ENCODE data around the gene DDX10.
"Not testable (repeated sequence)": the region's sequence is repeated elsewhere in the genome, so short reads cannot be mapped to it uniquely, and the experiment has no call there.

DDX10 gene

DNA sequence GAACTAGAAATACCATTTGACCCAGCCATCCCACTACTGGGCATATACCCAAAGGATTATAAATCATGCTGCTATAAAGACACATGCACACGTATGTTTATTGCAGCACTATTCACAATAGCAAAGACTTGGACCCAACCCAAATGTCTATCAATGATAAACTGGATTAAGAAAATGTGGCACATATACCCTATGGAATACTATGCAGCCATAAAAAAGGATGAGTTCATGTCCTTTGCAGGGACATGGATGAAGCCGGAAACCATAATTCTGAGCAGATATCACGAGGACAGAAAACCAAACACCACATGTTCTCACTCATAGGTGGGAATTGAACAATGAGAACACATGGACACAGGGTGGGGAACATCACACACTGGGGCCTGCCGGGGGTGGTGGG, 114.3 kb downstream of the DDX10 start:
- DNase-seq = not testable (repeated sequence)

DNA sequence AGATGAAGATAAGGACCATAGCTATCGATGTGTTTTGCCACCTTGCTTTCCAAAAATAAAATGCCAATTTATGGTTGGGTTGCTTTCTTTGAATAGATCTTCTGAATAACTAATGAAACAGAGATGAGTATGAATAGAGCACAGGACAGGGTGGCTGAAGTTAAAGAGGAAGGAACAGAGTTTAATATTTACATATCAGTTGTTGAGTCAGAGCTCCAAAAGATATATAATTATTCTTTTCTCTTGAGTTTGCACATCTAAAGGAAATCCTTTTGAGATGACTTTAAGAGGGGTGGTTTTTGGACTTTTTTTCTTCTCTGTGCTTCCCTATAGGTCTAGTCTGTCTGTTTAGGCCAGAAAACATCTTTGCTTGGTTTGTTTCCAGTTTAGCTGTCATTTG, 115.2 kb downstream of the DDX10 start:
- DNase-seq = no peak

DNA sequence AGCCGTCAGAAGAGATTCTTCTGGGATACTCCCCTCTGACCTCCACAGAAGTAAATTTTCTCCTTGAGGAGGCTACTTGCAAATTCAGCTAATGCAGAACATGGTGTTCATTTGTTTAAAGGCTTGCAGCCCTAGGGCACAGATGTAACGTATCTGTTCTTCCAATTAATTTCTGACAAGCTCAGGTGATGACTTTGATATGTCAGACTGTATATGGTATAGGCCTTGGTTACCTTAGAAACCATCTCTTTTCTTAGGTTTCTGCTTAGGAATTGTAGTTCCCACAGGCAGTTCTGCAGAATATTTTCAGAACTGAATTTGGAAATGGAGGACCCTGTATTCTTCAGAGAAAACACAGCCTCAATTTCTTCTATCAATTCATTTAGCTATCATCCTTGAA, 117.1 kb downstream of the DDX10 start:
- DNase-seq = no peak

- DNase-seq = no peak
Measured at GRCh38 chr11:108786281-108786990, 121.6 kb downstream of the DDX10 start.

GRCh38 chr11:108787105-108787504, 122.2 kb downstream of the DDX10 start:
- DNase-seq = no peak

DNA sequence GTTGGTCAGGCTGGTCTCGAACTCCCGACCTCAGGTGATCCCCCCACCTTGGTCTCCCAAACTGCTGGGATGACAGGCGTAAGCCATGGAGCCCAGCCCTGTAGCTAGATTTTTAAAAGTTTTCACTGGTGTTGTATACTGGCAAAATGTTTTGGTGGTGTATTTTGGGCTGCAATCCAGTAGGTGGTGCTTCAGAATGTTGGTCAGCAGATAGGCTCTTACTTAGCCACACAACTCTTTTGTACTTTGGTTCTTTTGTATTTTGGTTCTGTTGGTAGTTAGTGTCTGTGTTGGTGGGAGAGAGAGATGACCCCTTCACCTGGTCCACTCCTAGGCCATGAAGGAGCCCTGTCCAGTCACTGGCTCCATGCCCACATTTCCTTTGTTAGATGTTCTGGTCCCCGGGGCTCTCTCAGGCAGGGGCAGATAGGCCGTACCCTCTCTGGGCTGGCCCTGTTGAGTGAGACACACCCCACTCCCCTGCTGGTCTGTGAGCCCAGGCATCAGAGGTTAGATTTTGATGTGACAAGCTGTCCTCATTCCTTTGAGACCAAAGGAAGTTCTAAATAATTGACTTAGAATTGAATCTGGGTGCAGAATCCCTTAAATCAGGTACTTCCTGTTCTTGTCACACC, 123.8 kb downstream of the DDX10 start:
- no peak for DNase-seq

DNA sequence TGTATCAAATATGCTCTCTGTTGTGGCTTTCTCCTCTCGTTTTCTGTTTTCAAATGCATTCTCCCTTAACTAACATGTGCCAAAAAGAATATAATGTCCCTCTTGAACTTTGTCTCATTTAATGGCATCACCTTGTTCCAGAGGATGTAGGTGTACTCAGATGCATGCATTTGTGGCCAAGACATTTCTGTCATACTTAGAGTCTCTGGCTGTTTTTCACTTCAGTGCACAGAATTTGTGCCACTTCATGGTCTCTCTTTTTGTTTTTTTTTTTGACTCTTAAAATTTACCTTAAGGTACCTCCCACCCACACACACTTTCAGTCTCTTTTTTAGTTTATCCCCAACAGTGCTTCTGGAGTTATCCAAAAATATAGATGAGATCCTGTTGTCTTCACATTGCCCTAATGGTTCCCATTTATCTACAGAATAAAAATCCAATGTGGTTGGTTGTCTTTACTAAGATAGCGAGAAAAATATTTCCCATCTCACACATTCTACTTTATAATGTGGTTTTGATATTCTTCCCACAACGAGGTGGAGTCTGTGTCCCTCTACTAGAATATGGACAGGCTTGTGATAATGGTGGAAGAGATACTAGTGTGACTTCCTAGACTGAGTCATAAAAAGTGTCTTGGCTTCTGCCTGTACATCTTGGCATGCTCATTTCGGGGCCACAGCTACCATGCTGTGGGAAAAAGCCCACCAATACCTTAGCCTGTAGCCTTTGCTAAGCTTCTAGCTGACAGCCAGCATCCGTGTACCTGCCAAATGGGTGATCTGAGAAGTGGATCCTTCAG, 125.8 kb downstream of the DDX10 start:
- DNase-seq = no peak

GRCh38 chr11:108793138-108793537, 128.3 kb downstream of the DDX10 start:
- DNase-seq = no peak

GRCh38 chr11:108793611-108794010, 128.7 kb downstream of the DDX10 start:
- DNase-seq = no peak

DNA sequence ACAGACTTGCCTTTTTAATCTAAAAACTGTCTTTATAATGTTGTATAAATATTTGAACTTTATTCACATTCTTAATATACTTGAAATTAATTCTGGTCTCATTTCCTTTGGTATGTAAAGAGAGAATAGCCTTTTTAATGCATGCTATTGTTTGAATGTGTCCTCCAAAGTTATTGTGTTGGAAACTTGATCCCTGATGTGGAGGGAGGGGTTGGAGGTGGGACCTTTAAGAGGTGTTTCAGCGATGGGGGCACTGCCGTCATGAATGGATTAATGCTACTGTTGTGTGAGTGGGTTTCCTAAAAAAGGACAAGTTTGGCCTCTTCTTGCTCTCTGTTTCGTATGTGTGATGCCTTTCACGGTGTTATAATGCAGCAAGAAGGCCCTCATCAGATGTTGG, 131.7 kb downstream of the DDX10 start:
- no peak for DNase-seq

DNA sequence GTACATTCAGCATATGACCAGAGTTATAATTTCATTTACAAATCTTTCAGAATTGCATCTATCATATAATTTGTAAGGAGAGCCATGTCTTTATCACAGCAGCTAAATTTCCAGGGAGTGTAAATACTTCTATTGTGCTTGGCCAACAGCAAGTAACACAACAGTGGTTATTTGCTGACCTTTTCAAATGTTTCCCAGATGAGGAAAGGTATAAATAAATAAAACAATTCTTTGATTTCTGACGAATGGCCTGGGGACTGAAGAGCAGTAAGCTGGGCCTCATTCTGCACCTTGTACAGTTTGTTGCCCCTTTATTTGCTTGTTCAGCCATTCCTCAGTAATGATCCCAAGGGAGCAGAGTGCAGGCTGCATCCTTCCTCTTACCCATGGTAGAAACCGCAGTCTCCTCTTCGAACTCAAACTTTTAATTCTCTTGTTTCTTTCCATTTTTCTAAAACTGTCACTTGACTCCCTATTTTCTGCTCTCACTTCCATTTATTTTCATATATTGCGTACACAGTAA, 132.8 kb downstream of the DDX10 start:
- no peak for DNase-seq

DNA sequence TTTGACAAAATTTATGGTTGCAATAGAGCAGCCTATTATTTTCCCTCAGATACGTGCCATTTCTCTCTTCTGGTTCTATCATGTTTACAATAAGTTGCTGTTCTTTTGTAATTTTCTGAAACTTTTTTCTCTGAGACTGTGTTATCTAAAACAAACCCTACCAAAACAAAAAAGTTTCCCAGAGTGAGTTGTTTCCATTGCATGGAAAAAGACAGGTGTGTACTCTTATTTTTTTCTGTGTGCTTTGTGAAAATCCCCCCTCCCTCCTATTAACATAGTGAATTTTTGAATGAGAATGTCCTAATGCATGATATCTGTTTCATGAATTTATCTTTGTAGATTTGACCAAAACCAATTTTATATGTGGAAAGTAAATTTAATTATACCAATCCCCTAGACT, 137.6 kb downstream of the DDX10 start:
- no peak for DNase-seq

DNA sequence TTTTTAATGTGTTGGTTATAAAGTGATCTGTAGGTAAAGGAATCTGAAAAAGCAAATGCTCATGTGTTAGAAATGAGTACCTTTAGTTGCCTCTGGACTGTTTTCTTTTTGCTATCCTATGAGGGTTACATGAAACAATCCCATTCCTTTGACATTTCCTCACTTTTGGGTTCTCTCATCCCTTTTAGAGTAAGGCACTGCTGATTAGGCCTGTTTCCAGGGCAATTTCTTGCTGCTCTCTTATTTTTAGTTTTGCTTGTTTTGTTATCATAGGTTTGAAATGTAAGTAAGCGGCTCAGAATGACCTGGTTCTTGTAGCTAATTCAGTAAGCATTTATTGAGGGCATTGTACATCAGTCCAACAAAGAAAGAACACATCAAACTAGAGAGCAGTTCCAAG, 138.9 kb downstream of the DDX10 start:
- no peak for DNase-seq

DNA sequence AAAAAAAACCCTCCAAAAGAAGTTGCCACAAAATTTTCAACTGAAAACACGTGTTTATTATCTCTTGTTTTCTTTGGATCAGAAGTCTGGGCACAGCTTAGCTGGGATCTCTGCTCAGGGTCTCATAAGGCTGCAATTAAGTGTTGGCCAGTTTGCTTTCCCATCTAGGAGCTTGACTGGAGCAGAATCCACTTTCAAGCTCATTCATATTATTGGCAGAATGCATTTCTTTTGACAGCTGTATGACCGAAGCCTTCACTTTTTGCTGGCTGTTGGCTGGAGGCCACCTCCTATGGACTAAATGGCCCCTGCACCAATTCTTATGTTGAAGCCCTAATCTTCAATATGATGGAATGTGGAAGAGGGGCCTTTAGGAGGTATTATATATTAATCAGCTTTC, 139.6 kb downstream of the DDX10 start:
- DNase-seq = no peak

DNA sequence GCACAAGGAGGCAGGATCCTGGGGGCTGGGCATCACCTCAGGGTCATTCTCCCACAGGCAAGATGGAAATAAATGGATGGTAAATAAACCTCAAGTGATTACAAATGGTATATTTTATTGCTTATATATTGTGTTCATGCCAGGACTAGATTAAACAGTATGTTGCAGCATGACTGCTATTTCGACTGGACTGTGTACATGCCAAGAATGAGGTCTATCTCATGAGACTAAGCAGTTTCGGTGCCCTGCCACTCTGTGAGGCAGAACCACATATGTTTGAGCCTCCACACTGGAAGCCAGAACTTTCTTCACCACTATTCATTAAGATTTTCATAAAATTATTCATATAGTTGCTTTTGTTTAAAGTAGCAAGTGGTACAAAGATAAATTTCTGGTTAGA, 140.2 kb downstream of the DDX10 start:
- DNase-seq = no peak

- DNase-seq = no peak
Measured at GRCh38 chr11:108807262-108807661, 142.4 kb downstream of the DDX10 start.

GRCh38 chr11:108813086-108813485, 148.2 kb downstream of the DDX10 start:
- DNase-seq = no peak

DNA sequence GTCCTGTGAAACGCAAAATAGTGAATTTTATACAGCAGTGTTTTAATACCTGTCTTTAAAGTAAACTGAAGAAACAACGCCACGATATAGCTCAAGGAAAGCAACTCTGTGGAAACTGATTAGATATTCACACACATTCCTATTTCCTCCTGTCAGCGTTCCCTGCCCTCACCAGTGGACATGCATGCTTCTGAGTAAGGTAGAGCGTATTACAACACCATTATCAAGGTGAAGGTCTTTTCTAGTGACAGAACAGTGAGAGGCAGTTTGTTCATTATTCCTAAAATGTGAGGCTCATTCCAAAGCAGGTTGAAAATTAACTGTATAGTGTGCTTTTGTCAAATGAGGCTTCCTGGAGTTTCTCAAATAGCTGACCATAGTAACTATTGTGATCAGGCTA, 153.1 kb downstream of the DDX10 start:
- DNase-seq = no peak

DNA sequence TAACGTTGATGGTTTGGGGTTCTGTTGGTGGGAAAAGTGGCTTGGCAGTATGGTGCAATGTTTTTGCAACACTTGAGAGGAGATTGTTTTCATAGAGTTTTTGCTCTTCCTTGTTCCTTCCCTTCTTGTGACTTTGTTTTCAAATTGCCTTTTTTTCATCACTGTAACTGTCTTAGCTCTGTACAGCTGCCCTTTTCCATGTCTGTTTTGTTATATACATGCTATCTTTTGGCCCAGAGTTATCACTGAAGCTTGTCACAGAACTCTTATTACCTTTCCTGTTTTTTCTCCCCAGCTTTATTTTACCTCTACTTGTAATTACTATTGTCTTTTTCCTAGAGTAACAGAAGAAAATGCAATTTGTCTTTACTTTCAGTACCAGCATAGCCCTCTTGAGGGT, 154.1 kb downstream of the DDX10 start:
- DNase-seq = no peak

GRCh38 chr11:108819957-108820356, 155.1 kb downstream of the DDX10 start:
- no peak for DNase-seq

GRCh38 chr11:108823960-108824359, 159.1 kb downstream of the DDX10 start:
- DNase-seq = not testable (repeated sequence)

DNA sequence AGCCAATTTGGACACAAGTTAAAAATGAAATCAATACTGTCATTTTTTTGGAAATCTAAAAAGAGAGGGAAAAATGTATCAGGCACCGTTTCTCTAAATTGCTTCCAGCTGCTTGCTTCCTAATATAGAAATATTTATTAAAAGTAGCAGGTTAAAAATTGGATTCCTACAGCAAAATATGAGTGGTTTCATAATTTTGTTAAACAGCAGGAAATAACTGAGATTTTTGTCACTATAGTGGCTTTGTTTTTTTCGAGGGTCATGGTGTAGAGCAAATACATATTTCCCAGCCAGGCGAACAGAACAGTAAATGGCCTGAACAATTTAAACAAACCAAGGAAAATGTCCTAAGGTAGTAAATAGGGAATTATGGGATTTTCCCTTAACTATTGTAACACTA, 159.7 kb downstream of the DDX10 start:
- DNase-seq = no peak

DNA sequence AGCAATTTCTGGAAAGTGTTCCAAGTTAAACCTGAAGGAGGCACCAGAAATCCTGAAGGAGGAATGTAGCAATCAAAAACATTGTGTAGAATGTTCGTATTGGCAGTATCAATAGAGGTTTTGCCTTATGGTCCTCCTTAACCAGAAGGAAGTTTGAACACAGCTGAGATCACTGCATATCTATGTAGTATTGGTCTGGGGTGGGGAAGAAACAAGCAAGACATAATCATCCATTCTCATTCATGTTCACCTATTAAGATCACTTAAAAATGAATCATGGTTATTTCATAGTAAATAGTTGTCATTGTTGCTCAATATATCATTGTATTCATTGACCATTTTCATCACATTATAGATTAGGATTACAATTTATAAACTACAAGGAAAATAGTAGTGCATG, 160.5 kb downstream of the DDX10 start:
- DNase-seq = no peak

- no peak for DNase-seq
Measured at GRCh38 chr11:108826136-108826535, 161.3 kb downstream of the DDX10 start.

Measured in stimulated activated CD4-positive, alpha-beta T cell treated with anti-CD3 and anti-CD28 coated beads, Interleukin-15, amount 100 ng/mL, for 24 hours (primary cell).